ENCODE measurements around the gene MYDGF. TPM values are rescaled to one million over a fixed set of nuclear protein-coding genes. Genes with fewer than 3 reads are reported as not detected.

MYDGF gene
- total RNA-seq, 1 donor from 2014 or later = 42.5 TPM

DNA sequence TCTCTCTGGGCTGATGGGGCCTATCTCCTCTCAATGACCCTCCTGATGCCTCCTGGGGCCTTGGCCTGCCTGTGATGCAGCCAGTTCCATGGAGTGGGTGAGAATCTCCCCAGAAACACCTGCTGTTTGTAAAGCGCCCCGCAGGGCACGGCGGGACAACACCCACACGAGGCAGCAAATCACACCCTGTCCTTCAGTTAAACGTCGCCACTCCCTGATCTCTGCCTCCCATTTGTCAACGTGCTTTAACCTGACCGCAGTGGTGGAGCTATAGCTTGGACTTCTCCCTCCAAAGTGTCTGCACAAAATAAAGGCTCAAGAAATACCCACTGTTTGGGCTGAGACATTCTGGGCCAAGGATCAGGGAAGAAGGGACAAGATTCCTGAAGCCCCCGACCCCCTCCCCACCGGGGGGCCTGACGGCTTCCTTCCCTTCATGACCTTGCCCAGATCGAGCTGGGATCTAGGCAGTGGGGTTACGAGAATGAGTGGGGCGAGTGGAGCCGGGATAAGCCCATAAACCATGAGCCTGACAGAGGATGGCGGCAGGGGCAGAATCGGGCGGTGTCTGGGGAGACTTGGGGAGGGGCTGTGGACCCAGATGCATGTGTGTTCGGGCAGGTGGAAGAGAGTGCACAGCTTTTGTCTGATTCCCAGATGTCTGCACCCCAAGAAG lies 8.0 kb downstream of the MYDGF start:
- no peak overlapping the region for H3K4me3 Mint-ChIP-seq (ENCODE audit: low read depth)
- peaks cover 9% of the 10 kb centered on the region for H3K36me3 Mint-ChIP-seq (ENCODE audit: insufficient read depth)
- no peak for TF ChIP-seq CTCF (IDR thresholded peaks at IDR 0.05; ENCODE audit: unreplicated experiment)
- no peaks in the 10 kb centered on the region for H3K9me3 Mint-ChIP-seq (ENCODE audit: low read depth)
- no peaks in the 10 kb centered on the region for H3K4me1 Mint-ChIP-seq (ENCODE audit: low read depth)
- H3K27ac Mint-ChIP-seq = peak overlapping the region; percentile 24
- H3K27me3 Mint-ChIP-seq = no peaks in the 10 kb centered on the region
- DNase-seq (ENCODE audit: low spot score, unreplicated experiment) = no peak

DNA sequence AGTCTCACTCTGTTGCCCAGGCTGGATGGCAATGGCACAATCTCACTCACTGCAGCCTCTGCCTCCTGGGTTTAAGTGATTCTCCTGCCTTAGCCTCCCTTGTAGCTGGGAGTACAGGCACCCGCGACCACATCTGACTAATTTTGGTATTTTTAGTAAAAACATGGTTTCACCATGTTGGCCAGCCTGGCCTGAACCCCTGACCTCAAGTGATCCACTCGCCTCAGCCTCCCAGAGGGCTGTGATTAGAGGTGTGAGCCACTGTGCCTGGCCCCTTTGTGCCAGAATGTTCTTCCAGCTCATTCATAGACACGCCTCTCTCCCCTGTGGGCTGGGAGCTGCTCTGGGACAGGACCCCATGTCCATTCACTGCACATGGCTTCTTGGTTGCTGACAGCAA lies 9.1 kb downstream of the MYDGF start:
- Mint-ChIP-seq H3K4me1 (ENCODE audit: low read depth) (no peaks in the 10 kb centered on the region), H3K27me3 (no peaks in the 10 kb centered on the region), H3K36me3 (ENCODE audit: insufficient read depth) (peaks cover 10% of the 10 kb centered on the region), H3K4me3 (ENCODE audit: low read depth) (no peak overlapping the region), H3K9me3 (ENCODE audit: low read depth) (no peaks in the 10 kb centered on the region), H3K27ac (no peak overlapping the region)
- no peak for DNase-seq (ENCODE audit: low spot score, unreplicated experiment)
- TF ChIP-seq CTCF (IDR thresholded peaks at IDR 0.05; ENCODE audit: unreplicated experiment) = no peak

GRCh38 chr19:4660181-4660791 lies 9.9 kb downstream of the MYDGF start:
- Mint-ChIP-seq H3K9me3 (ENCODE audit: low read depth) (no peaks in the 10 kb centered on the region), H3K4me3 (ENCODE audit: low read depth) (no peak overlapping the region), H3K27me3 (no peaks in the 10 kb centered on the region), H3K27ac (no peak overlapping the region), H3K4me1 (ENCODE audit: low read depth) (no peaks in the 10 kb centered on the region), H3K36me3 (ENCODE audit: insufficient read depth) (peaks cover 10% of the 10 kb centered on the region)
- DNase-seq (ENCODE audit: low spot score, unreplicated experiment) = no peak
- TF ChIP-seq CTCF (IDR thresholded peaks at IDR 0.05; ENCODE audit: unreplicated experiment) = peak; percentile 10

- H3K4me1 Mint-ChIP-seq (ENCODE audit: low read depth) = no peaks in the 10 kb centered on the region
- H3K27ac Mint-ChIP-seq = no peak overlapping the region
- no peak overlapping the region for H3K4me3 Mint-ChIP-seq (ENCODE audit: low read depth)
- no peaks in the 10 kb centered on the region for H3K9me3 Mint-ChIP-seq (ENCODE audit: low read depth)
- DNase-seq (ENCODE audit: low spot score, unreplicated experiment) = no peak
- no peak for TF ChIP-seq CTCF (IDR thresholded peaks at IDR 0.05; ENCODE audit: unreplicated experiment)
- peaks cover 11% of the 10 kb centered on the region for H3K36me3 Mint-ChIP-seq (ENCODE audit: insufficient read depth)
- H3K27me3 Mint-ChIP-seq = no peaks in the 10 kb centered on the region
These were observed 12.3 kb downstream of the MYDGF start for GRCh38 chr19:4657835-4658234.

GRCh38 chr19:4657262-4657661 lies 12.9 kb downstream of the MYDGF start:
- H3K4me1 Mint-ChIP-seq (ENCODE audit: low read depth) = no peaks in the 10 kb centered on the region
- H3K36me3 Mint-ChIP-seq (ENCODE audit: insufficient read depth) = peaks cover 11% of the 10 kb centered on the region
- no peak overlapping the region for H3K27ac Mint-ChIP-seq
- no peak for TF ChIP-seq CTCF (IDR thresholded peaks at IDR 0.05; ENCODE audit: unreplicated experiment)
- no peaks in the 10 kb centered on the region for H3K9me3 Mint-ChIP-seq (ENCODE audit: low read depth)
- H3K4me3 Mint-ChIP-seq (ENCODE audit: low read depth) = no peak overlapping the region
- H3K27me3 Mint-ChIP-seq = no peaks in the 10 kb centered on the region
- DNase-seq (ENCODE audit: low spot score, unreplicated experiment) = no peak

All from progenitor cell of endocrine pancreas (in vitro differentiated cells).